Measurements from ENCODE around the gene TICAM1.
A peak's percentile ranks its signal among the peaks of the same experiment; 100 is the strongest.
"Not testable (repeated sequence)": the region's sequence is repeated elsewhere in the genome, so short reads cannot be mapped to it uniquely, and the experiment has no call there.

TICAM1 gene

DNA sequence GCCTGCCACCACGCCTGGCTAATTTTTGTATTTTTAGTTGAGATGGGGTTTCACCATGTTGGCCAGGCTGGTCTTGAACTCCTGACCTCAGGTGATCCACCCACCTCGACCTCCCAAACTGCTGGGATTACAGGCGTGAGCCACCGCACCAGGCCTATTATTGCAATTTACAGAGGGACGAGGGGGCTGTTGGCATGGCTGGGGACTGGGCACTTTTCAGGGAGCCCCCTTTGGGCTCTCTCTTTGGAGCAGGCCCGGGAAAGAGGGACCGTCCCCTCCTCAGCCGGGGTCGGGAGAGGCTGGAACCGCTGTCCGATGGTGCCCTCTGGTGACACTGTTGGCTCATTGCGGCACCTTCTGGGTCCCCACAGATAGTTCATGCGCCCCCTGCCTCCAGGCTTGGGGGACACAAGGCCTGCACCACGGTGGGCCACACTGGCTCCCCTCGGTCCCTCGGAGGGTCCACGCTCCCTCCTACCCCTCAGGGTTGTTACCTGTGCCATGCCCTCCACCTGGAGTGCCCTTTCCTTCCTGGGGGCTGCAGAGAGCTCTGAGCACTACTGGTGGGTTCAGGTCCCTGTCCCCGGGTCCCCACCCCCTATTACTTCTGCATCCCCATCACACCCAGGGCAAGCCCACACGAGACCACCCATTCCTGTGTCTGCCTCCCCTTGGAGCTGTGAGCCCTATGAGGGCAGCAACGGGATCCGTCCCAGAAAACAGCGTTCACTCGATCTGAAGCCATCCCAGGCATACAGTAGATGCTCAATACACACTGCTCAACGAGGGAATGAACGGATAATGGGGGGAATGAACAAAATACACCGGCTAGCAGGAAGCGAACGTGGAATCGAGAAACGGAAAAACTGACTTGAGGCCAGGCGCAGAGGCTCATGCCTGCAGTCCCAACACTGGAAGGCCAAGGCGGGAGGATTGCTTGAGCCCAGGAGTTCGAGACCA lies 27.5 kb downstream of the TICAM1 start:
- peak; percentile 57 for DNase-seq

DNA sequence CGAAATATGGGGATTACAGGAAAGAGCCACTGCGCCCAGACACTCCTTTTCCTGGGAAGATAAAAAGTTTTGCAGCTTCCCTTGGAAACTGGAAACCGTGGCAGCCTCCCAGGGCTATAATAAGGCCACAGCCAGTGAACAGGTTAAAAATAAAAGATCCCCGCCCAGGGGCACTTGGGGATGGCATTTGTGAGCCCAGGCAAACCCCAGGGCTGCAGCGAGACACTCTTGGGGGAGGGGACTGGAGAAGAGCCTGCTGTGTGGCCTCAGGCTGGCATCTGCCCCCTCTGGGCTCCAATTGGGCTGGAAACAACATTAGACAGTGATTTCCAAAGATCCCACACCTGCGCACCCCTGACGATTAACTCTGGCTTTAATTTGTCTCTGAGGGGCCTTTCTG lies 28.8 kb downstream of the TICAM1 start:
- no peak for DNase-seq

DNA sequence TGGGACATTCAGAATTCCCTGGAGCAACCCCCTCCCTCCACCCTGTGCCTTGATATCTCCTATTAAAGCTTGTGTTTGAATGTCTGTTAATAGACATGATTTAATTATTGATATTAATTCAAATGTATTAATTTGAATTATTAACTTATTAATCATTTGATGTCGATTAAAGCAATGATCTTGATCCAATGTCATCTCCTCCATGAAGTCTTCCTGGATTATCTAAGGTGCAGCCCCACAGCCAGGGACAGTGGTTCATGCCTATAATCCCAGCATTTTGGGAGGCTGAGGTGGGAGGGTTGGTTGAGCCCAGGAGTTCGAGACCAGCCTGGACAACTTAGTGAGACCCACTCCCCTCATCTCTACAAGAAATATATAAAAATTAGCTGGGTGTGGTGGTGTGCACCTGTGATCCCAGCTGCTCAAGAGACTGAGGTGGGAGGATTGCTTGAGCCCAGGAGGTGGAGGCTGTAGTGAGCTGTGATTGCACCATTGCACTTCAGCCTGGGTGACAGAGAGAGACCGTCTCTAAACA lies 30.4 kb downstream of the TICAM1 start:
- no peak for DNase-seq

DNA sequence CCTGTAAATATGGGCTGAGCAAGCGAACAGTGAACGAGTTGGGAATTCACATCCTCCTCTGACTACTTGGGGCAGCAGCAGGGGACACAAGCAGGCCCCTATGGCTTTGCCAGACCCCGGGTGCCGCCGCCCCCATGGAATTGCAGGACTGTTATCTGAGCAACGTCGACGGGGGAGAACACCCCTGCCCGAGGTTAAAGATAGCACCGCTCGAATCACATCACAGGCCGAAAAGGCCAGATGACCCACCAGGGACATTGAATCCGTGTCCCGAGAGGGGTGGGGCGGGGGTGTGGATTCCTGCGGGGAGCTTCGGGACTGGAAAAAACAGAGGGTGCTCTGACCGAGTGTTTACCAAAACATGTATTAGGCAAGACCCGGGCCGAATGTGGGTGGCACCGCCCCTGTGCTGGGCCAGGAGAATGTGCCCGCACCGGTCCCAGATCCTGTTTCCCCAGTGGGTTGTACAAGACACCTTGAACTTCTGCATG lies 30.9 kb downstream of the TICAM1 start:
- no peak for DNase-seq

DNA sequence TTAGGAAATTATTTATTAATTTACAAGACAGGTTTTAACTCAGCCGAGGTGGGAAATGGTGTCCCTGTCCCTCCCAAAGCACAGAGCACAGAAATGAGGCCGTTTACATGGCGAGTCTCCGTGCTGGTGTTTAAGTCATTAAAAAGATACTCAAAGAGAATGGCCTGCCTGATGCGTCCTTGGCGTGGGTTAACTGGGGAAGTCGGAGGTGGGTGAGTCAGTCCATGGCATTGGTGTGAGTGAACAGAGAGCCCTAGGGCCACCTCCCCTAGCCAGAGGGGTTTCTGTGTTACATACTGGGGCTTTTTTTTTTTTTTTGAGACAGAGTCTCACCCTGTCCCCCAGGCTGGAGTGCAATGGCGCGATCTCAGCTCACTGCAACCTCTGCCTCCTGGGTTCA lies 36.1 kb downstream of the TICAM1 start:
- no peak for DNase-seq

DNA sequence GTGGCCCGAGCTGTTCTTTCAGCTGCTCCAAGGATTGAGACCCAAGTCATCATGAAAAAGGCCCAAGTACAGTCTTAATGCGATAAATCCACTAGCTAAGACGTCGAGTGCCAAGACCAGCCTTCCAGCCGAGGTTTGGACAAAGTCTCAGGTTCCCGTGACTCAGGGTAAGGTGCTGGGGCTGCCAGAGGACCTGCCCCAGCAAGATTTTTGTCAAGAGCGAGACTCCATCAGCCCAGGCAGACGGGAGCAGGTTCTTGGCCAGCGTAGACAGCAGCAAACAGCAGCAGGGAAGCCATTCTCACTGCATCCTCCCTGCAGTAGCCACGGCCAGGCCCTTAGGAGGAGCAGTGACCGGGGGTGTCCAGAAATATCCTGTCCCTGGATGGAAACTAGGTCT lies 36.5 kb downstream of the TICAM1 start:
- DNase-seq: no peak

DNA sequence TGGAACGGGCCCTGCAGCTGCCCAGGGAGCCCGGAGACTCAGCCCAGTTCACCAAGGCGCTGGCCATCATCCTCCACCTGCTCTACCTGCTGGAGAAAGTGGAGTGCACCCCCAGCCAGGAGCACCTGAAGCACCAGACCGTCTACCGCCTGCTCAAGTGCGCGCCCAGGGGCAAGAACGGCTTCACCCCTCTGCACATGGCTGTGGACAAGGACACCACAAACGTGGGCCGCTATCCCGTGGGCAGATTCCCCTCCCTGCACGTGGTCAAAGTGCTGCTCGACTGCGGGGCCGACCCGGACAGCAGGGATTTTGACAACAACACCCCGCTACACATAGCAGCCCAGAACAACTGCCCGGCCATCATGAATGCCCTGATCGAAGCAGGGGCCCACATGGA lies 38.2 kb downstream of the TICAM1 start:
- DNase-seq: not testable (repeated sequence)

DNA sequence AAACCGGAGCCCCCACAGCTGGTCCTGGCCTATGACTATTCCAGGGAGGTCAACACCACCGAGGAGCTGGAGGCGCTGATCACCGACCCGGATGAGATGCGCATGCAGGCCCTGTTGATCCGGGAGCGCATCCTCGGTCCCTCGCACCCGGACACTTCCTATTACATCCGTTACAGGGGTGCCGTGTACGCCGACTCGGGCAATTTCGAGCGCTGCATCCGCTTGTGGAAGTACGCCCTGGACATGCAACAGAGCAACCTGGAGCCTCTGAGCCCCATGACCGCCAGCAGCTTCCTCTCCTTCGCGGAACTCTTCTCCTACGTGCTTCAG lies 38.7 kb downstream of the TICAM1 start:
- DNase-seq: not testable (repeated sequence)

DNA sequence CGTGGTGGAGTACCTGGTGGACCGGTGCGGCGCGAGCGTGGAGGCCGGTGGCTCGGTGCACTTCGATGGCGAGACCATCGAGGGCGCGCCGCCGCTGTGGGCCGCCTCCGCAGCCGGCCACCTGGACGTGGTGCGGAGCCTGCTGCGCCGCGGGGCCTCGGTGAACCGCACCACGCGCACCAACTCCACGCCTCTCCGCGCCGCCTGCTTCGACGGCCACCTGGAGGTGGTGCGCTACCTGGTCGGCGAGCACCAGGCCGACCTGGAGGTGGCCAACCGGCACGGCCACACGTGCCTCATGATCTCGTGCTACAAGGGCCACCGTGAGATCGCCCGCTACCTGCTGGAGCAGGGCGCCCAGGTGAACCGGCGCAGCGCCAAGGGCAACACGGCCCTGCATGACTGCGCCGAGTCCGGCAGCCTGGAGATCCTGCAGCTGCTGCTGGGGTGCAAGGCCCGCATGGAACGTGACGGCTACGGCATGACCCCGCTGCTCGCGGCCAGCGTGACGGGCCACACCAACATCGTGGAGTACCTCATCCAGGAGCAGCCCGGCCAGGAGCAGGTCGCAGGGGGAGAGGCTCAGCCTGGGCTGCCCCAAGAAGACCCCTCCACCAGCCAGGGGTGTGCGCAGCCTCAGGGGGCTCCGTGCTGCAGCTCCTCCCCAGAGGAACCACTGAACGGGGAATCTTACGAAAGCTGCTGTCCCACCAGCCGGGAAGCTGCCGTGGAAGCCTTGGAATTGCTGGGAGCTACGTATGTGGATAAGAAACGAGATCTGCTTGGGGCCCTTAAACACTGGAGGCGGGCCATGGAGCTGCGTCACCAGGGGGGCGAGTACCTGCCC lies 39.3 kb downstream of the TICAM1 start:
- not testable (repeated sequence) for DNase-seq

DNA sequence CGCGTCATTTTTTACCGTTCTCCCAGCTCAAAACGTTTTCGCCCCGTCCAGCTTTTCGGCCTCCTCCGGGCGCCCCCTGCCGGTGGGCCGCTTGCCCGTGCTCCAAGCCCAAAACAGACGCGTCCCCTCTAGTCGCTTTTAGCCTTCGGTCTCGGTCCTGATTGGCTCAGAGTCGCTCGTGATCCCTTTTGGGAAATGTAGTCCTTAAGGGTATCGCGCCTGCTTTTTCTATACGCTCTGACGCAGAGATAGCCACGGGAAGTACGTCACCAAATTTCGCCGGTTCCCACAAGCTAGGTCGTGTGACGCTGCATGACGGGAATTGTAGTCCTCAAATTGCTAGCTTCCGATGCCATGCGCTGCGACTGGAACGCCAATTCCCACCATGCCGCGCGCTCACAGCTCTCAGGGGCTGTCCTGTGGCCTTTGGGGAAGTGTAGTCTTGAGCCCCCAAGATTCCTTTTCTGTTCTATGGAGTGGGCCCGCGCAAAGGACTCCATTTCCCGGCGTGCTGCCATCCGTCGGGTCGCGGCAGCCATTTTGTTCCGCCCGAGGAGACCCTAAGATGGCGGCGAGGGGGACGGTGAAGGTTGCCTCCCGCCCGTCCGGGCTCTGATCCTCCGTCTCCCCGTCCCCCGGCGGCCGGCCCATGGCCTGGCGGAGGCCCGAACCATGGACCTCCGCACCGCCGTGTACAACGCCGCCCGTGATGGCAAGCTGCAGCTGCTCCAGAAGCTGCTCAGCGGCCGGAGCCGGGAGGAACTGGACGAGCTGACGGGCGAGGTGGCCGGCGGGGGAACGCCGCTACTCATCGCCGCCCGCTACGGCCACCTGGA lies 40.1 kb downstream of the TICAM1 start, which contains the start of gene FEM1A:
Gene FEM1A (plus strand): TSS at position 552 of the 836 bp plus-strand sequence. CDS start 121 bp downstream, at position 673.
- peak; percentile 100 for DNase-seq

DNA sequence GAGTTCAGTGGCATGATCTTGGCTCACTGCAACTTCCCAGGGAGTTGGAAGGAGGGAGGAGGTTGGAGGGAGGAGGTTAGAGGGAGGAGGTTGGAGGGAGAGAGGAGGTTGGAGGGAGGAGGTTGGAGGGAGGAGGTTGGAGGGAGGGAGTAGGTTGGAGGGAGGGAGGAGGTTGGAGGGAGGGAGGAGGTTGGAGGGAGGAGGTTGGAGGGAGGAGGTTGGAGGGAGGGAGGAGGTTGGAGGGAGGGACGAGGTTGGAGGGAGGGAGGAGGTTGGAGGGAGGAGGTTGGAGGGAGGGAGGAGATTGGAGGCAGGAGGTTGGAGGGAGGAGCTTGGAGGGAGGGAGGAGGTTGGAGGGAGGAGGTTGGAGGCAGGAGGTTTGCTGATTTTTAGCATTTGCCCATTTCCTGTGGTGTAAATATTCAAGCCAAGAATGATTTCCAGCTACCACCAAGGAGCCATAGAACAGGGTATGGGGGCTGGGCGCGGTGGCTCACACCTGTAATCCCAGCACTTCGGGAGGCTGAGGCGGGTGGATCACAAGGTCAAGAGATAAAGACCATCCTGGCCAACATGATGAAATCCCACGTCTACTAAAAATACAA lies 45.0 kb downstream of the TICAM1 start:
- not testable (repeated sequence) for DNase-seq

DNA sequence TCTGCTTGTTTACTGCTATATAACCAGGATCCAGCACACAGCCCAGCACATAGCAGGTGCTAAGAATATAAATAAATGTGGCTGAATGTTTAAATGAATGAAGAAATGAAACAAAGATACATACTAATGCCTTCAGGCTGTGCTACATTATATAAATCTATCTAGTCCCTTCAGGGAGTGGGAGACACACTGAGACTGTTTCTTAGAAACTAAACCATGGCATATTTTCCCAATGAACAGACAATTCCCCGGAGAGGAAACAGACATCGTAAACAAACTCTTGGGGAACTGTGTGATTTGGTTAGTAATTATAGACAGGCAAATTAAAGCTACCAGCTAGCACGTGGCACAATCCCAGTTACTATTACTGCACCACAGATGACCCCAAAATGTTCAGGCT lies 49.7 kb downstream of the TICAM1 start:
- no peak for DNase-seq

DNA sequence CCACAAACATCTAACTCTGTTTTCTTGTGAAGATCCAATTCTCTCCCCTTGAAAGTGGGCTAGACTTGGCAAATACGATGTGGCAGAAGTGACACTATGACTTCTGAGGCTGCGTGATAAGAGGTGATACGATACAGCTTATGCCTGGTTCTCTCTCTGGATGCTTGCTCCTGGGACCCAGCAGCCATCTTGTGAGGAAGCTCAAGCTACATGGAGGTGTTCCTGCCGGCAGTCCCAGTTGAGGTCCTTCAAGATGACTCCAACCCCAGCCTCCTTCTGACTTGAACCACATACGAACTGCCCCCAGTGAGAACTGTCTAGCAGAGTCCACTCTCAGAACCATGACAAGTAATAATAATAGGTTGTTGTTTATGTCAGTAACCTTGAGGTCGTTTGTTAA lies 50.7 kb downstream of the TICAM1 start:
- no peak for DNase-seq

DNA sequence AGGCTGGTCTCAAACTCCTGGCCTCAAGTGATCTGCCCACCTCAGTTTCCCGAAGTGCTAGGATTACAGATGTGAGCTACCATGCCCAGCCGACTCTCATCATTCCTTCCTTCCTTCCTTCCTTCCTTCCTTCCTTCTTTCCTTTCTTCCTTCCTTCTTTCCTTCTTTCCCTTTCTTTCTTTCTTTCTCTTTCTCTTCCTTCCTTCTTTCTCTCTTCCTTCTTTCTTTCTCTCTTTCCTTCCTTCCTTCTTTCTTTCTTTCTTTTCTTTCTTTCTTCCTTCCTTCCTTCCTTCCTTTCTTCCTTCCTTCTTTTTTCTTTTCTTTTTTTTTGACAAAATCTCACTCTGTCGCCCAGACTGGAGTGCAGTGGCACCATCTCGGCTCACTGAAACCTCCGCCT lies 53.4 kb downstream of the TICAM1 start:
- DNase-seq: not testable (repeated sequence)

DNA sequence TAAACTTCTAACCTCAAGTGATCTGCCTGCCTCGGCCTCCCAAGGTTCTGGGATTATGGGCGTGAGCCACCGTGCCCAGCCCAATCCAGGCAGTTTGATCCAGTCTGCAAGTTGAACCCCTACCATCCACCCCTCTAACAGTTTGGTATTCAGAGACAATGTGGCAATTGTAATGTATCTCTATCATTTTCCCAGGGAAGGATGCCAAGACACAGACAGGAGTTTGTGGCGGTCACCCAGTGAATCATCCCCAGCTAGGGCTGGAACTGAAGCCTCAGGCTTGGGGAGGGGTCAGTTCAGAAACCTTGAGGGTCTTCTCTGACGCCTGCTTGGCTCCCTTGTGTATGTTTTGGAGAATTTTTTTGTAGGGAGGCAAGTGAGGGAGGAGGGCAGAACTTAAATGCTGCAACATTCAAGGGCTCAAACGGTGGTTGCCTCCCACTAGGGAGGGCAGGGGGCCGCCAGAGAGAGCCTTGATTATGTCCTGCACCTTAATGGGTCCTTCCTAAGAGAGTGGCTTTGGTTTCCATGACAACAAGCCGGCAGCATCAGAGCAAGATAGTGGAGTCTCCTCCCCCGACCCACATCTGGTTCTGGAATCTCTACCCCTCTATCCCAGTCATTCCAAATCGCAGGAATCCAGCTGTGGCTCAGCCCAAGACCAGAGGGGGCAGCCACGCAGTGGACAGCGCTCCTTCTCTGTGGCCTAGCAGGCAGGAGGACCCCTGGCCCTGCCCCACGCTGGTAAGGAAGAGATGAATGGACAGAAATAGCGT lies 54.9 kb downstream of the TICAM1 start:
- no peak for DNase-seq

DNA sequence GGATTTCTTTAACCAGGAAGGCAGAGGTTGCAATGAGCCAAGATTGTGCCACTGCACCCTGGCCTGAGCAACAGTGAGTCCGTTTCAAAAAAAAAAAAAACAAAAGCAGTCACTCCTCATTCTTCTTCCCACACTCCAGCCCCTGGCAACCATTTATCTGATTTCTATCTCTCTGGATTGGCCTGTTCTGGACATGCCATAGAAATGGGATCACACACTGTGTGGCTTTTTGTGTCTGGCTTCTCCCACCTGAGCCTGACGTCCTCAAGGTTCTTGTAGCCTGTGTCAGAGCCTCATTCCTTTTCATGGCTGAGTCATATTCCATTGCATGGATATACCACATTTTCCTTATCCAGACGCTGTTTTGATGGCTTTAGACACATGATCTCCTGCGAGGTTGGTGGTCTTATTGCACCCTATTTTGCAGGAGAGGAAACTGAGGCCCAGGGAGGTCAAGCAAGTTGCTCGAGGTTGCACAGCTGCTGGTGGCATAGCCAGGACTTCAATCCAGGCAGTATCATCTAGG lies 55.8 kb downstream of the TICAM1 start:
- DNase-seq: no peak

DNA sequence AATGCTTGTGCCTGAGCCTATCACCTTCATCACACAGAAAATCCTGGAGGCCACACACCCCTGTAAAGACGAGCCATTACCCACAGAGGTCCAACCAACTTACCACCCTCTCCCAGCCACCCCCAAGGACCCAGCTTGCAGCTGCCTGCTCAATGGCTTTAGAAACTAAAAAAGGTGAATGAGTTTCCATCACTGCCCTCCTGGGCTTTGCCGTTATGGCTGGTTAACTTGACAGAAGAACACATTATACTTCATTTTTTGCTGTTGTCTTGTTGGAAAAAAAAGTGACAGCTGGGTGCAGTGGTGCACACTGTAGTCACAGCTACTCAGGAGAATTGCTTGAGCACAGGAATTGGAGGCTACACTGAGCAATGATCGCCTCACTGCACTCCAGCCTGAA lies 57.4 kb downstream of the TICAM1 start:
- no peak for DNase-seq

DNA sequence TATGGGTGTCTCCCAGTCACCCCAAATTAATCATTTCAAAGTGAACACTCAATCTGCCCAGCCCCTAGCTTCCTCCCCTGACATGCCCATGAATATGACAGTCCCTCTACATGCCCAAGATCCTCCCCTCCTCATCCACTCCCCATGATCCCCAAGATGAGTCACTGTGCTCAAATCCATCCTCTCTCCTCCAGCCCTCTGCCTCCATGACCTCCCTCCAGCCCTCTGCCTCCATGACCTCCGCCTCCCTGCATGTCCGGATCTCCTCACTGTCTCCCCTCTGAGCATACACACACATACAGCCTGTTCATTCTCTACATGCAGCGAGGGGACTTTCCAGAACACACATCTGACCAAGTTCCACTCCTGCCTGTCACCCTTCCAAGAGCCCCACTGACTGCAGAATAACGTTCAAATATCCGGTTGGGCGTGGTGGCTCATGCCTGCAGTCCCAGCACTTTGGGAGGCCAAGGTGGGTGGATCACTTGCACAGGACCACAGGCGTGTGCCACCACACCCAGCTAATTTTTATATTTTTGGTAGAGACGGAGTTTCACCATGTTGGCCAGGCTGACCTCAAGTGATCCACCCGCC lies 58.4 kb downstream of the TICAM1 start:
- no peak for DNase-seq

DNA sequence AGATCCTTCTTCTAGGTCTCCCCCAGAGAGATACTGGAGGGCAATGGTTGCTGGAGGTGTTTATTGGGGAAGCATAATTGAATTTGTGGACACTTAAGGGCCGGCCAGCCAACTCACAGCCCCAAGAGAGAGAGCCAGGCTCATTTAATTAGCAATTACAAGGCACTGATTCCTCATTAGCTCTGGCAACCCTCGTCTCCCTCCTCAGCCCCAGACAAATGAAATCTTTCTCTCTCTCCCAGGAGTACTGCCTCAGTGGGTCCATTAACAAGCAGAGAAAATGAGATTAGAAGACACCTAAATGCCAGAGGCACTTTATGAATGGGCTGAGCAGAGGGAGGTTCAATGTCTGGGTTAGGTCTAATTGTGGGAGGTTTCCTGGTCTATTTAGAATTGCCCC lies 58.9 kb downstream of the TICAM1 start:
- no peak for DNase-seq
